Activated CD8-positive, alpha-beta T cell treated with anti-CD3 and anti-CD28 coated beads for 36 hours (primary cell): ENCODE measurements around the gene FNIP2. TPM values are rescaled to one million over a fixed set of nuclear protein-coding genes. Genes with fewer than 3 reads are reported as not detected.
A peak's percentile ranks its signal among the peaks of the same experiment; 100 is the strongest.

Source experiments
- ATAC-seq: fragments of 200-7000 bp; cut with Tn5 transposase; one replicate; pipeline ENCODE4 v1.10.0; 2021; ENCODE audit warnings: mild to moderate bottlenecking, moderate library complexity
- CTCF ChIA-PET: fragments of 350-600 bp; sonication (Branson Sonifier 250); formaldehyde crosslinking; loops from one replicate; lab custom pipeline; 2021; ENCODE audit warnings: antibody characterized with exemption; lab: Charles Lee
- POLR2A ChIA-PET: fragments of 350-600 bp; sonication (Branson Sonifier 250); formaldehyde crosslinking; loops from one replicate; lab custom pipeline; 2021; ENCODE audit warnings: antibody characterized with exemption; lab: Charles Lee
- DNase-seq: peaks from one replicate; pipeline ENCODE4 v3.0.0-alpha.2; 2020
- H3K27ac Mint-ChIP-seq: one replicate; pipeline ENCODE4 v1.8.0; 2021; ENCODE audit warnings: mild to moderate bottlenecking, mixed read lengths
- H3K27me3 Mint-ChIP-seq: one replicate; pipeline ENCODE4 v1.8.0; 2021; ENCODE audit warnings: mixed read lengths
- H3K36me3 Mint-ChIP-seq: one replicate; pipeline ENCODE4 v1.8.0; 2021; ENCODE audit warnings: low read depth, mixed read lengths
- H3K4me1 Mint-ChIP-seq: one replicate; pipeline ENCODE4 v1.8.0; 2021; ENCODE audit warnings: low read depth, mixed read lengths
- H3K4me3 Mint-ChIP-seq: one replicate; pipeline ENCODE4 v1.8.0; 2021; ENCODE audit warnings: mild to moderate bottlenecking, moderate library complexity, mixed read lengths
- H3K9me3 Mint-ChIP-seq: one replicate; pipeline ENCODE4 v1.8.0; 2021; ENCODE audit warnings: mixed read lengths
- intact Hi-C: fragments of 100-400 bp; cut with micrococcal nuclease; formaldehyde crosslinking; loops from one replicate; pipeline ENCODE4 v1.10.0; 2022
- total RNA-seq, 2 experiments: library from RNA; stranded (reverse); gene quantifications; one replicate each; pipeline ENCODE4 v1.2.3, GENCODE V29; 2021
- TF ChIP-seq, protein P1 (sequence below): fragments of 200-600 bp; IDR thresholded peaks from one replicate; pipeline ENCODE4 v1.8.0; 2022; ENCODE audit warnings: antibody characterized with exemption, mild to moderate bottlenecking

Gene FNIP2
- total RNA-seq, 2 experiments from 2014 or later: 11.2 to 11.7 TPM

- H3K27ac Mint-ChIP-seq: peak overlapping the region; percentile 45
- intact Hi-C loops: no loop called here
- DNase-seq: no peak
- H3K4me1 Mint-ChIP-seq: peaks cover 37% of the 10 kb centered on the region
- no peak for ATAC-seq
- TF ChIP-seq, protein P1, sequence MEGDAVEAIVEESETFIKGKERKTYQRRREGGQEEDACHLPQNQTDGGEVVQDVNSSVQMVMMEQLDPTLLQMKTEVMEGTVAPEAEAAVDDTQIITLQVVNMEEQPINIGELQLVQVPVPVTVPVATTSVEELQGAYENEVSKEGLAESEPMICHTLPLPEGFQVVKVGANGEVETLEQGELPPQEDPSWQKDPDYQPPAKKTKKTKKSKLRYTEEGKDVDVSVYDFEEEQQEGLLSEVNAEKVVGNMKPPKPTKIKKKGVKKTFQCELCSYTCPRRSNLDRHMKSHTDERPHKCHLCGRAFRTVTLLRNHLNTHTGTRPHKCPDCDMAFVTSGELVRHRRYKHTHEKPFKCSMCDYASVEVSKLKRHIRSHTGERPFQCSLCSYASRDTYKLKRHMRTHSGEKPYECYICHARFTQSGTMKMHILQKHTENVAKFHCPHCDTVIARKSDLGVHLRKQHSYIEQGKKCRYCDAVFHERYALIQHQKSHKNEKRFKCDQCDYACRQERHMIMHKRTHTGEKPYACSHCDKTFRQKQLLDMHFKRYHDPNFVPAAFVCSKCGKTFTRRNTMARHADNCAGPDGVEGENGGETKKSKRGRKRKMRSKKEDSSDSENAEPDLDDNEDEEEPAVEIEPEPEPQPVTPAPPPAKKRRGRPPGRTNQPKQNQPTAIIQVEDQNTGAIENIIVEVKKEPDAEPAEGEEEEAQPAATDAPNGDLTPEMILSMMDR: no peak
- H3K4me3 Mint-ChIP-seq: peak overlapping the region; percentile 49
- no peaks in the 10 kb centered on the region for H3K9me3 Mint-ChIP-seq
- no peaks in the 10 kb centered on the region for H3K36me3 Mint-ChIP-seq
- H3K27me3 Mint-ChIP-seq: no peaks in the 10 kb centered on the region
- ChIA-PET CTCF (no interaction called here), POLR2A (no interaction called here)
These were observed 8.8 kb downstream of the FNIP2 start for GRCh38 chr4:158777423-158778155.

DNA sequence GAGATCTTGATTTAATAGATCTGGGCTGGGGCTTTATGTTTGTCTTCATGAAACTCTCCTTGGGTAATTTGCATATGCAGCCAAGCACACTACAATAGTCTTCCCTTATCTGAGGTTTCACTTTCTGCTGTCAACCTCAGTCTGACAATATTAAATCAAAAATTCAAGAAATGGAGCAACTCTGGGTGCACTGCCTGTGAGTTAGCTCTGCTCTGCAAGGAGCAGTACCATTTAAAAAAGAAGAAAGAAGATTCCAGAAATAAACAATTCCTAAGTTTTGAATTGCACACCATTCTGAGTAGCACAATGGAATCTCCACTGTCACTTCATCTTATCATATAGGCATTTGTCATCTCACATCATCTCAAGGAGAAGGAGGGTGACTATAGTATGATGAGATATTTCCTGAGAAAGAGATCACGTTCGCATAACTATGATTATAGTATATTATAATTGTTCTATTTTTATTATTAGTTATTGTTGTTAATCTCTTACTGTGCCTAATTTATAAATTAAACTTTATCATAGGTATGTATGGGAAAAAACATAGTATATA, 9.4 kb downstream of the FNIP2 start:
- TF ChIP-seq, protein P1: no peak
- Mint-ChIP-seq H3K4me1 (peaks cover 40% of the 10 kb centered on the region), H3K9me3 (no peaks in the 10 kb centered on the region), H3K4me3 (peak overlapping the region; percentile 49), H3K27me3 (no peaks in the 10 kb centered on the region), H3K27ac (peak overlapping the region; percentile 45), H3K36me3 (no peaks in the 10 kb centered on the region)
- ChIA-PET POLR2A (interaction anchor here (1.0 to 1.1 kb wide), 2 partner anchors 8 to 10 kb away, joined by 3 read pairs; no protein-coding TSS in a partner anchor), CTCF (interaction anchor here (2.9 kb wide), 1 partner anchor 11 kb away, joined by 8 read pairs; no protein-coding TSS in a partner anchor)
- ATAC-seq (peak; percentile 89), DNase-seq (no peak)
- intact Hi-C loops: no loop called here

DNA sequence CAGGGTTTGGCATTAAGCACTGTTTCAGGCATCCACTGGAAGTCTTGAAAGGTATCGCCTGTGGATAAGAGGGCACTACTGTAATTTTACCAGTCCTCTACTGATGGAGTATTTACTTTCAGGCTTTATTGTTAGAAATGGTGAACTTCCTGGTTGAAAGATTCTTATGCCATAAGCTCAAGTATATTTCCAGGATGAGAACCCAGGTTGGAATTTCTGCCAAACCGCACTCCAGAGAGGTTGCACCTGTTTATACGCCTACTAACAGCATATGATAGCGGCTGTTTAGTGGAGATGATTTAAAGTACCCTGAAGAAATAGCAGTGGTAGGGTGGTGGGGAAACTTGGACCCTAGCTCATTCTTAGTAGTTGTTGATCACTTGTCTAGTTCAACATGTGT, 9.9 kb downstream of the FNIP2 start:
- H3K27ac Mint-ChIP-seq: no peak overlapping the region
- POLR2A ChIA-PET: interaction anchor here (1.0 to 1.1 kb wide), 2 partner anchors 9 to 10 kb away, joined by 3 read pairs; no protein-coding TSS in a partner anchor
- H3K9me3 Mint-ChIP-seq: no peaks in the 10 kb centered on the region
- DNase-seq (no peak), ATAC-seq (no peak)
- no peaks in the 10 kb centered on the region for H3K27me3 Mint-ChIP-seq
- CTCF ChIA-PET: interaction anchor here (2.9 kb wide), 1 partner anchor 10 kb away, joined by 8 read pairs; no protein-coding TSS in a partner anchor
- intact Hi-C loops: no loop called here
- H3K36me3 Mint-ChIP-seq: no peaks in the 10 kb centered on the region
- no peak overlapping the region for H3K4me3 Mint-ChIP-seq
- TF ChIP-seq, protein P1: no peak
- H3K4me1 Mint-ChIP-seq: peaks cover 44% of the 10 kb centered on the region

DNA sequence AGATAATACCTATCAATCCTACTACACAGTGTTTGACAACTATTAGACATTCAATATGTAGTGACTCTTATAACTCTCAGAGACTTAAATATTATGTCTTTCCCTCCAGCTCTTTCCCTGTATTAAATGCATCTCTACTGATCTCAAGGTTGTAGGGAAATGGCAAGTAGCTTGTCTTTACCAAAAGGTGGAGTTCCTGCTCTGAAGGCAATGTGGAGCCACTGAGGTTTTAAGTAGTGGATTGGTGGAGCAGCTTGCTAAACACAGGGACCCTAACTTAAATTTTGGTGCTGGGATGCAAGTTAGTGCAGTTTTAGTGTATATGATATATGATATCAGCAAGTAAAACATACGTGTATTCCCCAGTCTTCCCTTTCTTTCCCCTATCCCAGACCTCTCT, 13.1 kb downstream of the FNIP2 start:
- H3K4me1 Mint-ChIP-seq: peaks cover 36% of the 10 kb centered on the region
- POLR2A ChIA-PET: interaction anchor here (0.6 kb wide), 1 partner anchor 296 kb away, joined by 3 read pairs; no protein-coding TSS in a partner anchor

More for the DNA sequence above, 13.1 kb downstream of the FNIP2 start:
- no peak overlapping the region for H3K4me3 Mint-ChIP-seq
- CTCF ChIA-PET: interaction anchor here (0.7 to 1.5 kb wide), 4 partner anchors 65 to 421 kb away, joined by 3 read pairs; no protein-coding TSS in a partner anchor
- H3K27me3 Mint-ChIP-seq: no peaks in the 10 kb centered on the region
- DNase-seq (no peak), ATAC-seq (no peak)
- TF ChIP-seq, protein P1: no peak
- no peaks in the 10 kb centered on the region for H3K9me3 Mint-ChIP-seq
- H3K27ac Mint-ChIP-seq: no peak overlapping the region
- intact Hi-C loops: no loop called here
- no peaks in the 10 kb centered on the region for H3K36me3 Mint-ChIP-seq
